MV-4-11 (cell line): Measurements from ENCODE around the gene FOXA3.
A peak's percentile ranks its signal among the peaks of the same experiment; 100 is the strongest.
"Not testable (repeated sequence)": the region's sequence is repeated elsewhere in the genome, so short reads cannot be mapped to it uniquely, and the experiment has no call there.

Source experiments
- DNase-seq: peaks from one replicate; lab custom pipeline; 2025; lab: John Stamatoyannopoulos, UW

Gene FOXA3

DNA sequence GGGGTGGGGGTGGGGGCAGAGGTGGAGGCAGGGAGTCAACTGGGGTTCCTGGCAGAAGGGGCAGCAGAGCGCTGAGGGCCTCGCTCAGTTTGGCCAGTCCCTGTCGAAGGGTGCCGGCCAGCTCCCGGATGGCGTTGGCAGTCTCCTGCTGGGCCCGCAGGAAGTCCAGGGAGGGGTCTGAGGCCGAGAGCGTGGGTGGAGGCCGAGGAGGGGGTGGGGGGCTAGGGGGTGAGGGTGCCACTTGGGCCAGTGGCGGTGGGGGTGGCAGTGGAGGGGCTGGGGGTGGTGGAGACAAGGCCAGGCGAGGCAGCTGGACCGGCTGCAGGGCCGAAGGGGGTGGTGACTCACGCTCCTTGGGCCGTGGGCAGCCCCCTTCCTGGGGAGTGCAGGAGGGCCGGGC lies 26.8 kb downstream of the FOXA3 start:
- DNase-seq: no peak

DNA sequence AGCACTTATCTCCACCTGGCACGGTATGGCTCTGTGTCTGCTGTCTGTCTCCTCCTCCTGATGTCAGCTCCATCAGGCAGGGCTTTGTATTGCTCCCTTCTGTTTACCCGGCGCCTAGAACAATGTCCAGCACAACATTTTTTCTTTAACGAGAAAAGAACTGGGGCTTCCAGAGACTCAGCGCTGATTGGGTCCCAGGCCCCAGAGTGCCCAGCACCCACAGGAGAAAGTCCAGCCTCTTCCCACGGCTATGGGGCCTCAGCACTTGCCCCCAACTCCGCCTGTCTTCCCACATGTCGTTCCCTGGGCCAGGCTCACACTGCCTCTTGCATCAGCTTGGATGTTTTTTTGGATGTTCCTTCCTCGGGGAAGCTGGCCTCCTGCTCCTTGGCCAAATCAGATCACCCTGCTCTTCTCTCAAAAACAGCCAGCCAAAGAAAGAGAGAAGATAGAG lies 31.4 kb downstream of the FOXA3 start:
- no peak for DNase-seq

DNA sequence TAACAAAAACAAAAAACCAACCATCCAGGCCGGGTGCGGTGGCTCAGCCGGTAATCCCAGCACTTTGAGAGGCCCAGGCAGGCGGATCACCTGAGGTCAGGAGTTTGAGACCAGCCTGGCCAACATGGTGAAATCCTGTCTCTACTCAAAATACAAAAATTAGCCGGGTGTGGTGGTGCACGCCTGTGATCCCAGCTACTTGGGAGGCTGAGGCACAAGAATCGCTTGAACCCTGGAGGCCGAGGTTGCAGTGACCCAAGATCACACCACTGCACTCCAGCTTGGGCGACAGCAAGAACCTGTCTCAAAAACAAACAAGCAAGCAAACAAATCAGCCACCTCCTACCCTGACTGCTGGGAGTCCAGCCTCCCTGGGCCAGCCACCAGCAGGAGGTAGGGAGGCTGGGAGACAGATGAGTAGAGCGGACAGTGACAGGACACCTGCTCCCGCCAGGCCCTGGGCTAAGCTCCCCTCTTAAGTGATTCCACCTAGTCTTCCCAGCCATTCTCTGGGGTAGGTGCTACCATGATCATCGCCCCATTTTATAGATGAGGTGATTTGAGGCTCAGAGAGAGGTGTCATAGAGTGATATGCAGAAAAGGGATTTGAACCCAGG lies 32.0 kb downstream of the FOXA3 start:
- not testable (repeated sequence) for DNase-seq

DNA sequence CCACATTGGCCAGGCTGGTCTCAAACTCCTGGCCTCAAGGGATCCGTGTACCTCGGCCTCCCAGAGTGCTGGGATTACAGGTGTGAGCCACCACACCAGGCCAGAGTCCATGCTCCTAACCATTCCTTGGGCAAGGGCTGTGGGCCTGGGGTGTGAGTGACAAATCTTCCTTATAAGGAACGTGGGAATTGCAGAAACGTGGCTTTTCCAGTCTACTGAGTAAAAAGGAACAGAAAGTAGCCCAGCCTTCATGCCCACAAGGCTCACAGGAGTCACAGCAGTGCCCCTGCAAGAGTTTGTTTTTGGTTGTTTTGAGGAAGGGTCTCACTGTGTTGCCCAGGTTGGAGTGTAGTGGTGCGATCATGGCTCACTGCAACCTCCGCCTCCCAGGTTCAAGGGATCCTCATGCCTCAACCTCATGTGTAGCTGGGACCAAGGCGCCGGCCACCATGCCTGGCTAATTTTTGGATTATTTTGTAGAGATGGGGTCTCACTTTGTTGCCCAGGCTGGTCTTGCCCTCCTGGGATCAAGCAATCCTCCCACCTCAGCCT lies 33.2 kb downstream of the FOXA3 start:
- DNase-seq: peak; percentile 72

DNA sequence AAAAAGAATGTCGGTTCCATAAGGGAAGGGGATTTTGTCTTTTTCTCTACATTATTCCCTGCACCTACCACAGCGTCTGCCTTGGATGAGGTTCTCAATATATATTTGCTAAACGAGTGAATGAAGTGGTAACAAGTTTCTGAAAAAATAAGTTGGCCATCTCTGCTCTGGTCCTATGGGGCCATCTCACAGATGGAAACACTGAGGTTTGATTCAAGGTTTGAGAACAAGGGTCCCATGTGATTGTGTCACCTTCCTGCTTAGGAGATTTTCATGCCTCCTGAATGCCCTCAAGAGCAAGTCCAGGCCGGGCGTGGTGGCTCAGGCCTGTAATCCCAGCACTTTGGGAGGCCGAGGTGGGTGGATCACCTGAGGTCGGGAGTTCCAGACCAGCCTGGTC lies 35.1 kb downstream of the FOXA3 start:
- DNase-seq: no peak

DNA sequence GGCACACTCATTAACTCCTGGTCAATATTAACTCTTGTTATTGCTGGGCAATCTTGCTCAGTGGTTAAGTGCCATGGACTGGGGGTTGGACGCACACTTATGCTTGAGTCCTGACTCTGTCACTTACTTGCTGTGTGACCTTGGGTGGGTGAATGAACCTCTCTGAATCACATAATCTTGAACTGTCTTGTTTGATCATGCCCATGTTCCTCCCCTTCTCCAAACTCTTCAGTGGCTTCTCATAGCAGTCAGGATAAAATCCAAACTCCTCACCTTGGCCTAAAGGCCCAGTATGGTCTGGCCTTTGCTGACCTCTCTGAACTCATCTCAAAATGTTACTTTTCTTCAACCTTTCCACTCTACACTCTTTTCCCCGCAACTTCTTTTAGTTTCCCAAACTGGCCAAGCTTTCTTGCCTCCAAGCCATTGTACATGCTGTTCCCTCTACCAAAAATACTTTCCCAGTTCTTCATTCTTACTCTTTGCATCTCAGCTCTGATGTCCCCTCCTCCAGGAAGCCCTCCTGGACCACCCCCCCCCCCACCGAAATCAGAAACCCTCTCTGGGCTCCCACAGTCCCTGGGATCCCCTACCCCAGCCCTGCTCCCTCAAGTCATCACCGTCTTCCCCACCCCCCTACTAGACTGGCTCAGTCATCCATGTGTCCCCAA lies 35.9 kb downstream of the FOXA3 start:
- DNase-seq: no peak

DNA sequence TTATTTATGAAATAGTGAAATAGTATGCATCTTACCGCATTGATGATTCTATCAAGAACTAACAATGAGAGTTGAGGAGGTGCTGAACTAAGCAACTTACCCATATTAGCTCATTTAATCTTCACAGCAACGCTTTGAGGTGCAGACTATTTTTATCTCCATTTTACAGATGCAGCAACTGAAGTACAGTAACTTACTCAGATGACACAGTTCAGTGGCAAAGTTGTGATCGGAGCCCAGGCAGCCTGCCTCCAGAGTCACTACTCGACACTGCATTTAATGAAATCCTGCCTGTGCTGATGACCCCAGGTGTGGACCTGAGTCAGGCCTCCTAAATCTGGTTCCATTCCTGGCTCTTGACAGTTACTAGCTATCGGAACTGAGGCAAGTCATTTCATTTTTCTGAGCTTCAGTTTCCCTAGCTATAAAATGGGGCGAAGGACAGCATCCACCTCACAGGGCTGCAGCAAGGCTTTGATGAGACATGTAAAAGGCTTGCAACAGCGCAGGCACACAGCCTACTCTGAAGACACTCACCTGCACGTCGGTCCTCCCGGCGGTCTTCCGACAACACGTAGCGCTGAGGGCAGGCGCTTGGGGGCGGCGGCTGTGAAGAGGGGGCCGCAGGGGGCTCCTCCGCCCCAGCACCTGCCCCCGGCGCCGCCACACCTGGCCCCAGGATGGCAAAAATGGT lies 36.8 kb downstream of the FOXA3 start:
- no peak for DNase-seq

DNA sequence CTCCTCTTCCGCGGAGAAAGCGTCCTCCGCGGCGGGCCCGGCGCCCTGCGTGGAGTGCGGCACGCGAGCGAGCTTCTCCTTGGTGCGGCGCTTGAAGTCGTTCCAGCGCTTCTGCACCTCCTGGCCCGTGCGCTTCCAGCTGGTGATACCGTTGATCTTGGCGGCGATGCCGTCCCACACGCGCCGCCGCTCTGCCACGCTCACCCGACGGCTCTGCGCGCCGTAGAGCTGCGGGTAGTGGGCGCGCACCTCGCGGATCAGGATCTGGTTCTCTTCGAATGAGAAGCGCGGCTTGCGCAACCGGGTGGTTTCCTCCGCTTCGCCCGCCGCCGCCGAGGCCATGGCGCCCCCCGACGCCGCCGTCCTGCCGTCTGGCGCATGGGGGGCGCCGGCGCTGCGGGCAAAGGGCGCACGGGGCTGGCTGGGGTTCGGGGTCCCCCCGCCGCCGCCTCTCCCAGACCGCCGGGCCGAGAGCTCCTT lies 37.3 kb downstream of the FOXA3 start:
- peak; percentile 74 for DNase-seq

DNA sequence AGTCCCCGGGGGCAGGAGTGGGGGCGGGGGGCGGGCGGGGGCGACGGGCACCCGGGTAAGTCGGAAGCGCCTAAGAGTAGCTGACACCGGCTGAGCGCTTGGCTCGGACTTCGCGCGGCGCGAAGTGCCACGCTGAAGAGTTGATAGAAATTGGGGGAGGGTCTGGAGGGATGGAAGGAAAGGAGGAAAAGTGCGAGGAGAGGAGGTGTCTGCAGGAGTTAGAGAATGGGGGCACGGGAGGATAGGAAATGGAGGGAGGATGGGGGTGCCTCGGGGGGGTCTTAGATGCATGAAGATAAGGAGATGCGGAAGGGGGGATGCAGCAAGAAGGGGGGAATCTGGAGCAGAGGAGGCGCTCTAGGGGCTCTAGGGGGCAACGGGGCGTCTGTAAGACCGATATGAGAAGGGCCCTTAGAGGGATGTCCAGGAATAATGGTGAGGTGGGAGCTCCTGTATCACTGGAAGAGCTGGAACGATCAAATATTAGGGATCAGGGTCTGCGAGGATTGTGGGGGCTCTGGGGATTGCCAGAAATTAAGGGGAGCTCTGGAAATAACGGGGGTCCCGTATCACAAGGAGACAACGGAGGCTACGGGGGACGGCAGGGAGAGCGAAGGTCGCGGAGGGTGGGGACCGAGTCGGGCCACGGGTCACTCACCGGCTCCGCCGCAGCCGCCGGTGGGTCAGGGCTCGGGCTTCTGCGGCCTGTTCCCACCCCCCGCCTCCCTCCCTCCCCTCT lies 38.0 kb downstream of the FOXA3 start, which contains the start of gene MYPOP:
TSS of gene MYPOP (minus strand) at position 702 of the 739 bp plus-strand sequence. CDS start 840 bp downstream, outside the sequence.
- peak; percentile 41 for DNase-seq

DNA sequence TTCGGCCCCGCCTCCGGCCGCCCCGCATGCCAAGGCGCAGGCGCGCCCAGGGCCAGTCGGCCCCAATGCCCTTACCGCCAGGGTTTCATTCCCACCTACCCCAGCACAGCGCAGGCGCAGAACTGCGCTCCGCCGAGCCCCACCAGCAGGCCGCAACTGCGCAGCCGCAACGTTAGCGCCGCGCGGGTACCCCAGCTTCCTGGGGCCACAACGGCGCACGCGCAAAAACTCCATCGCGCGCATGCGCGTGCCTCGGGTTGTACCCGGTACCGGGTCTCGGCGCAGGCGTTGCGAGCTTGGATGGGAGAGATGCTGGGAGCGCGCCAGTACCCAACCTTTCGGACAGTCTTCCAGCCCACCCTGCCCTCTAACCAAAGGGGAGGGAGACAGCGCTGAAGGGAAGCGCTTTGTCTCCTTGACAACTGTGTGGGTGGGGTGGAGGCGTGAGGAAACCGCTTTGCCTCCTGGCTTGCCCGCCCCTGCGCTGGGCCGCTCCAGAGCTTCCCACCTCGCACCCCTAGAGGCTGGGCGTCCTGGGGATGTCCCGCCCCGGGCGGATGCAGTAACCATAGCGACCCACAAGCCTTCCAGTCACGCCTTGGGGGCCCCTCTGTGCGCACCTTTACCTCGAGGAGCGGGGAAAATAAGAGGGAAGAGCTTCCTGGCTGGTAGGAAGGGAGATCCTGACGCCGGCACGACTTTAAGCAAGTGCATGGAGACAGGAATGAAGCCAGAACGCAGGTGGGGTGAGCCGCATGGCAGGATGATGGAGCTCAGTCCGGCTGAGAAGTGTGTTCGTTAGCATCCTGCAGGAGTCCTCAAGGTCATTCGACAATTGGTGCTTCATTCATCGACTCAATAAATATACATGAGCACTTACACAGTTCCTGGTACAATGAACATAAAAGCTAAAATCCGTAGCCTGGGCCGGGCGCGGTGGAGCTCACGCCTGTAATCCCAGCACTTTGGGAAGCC lies 38.8 kb downstream of the FOXA3 start:
- peak; percentile 98 for DNase-seq

DNA sequence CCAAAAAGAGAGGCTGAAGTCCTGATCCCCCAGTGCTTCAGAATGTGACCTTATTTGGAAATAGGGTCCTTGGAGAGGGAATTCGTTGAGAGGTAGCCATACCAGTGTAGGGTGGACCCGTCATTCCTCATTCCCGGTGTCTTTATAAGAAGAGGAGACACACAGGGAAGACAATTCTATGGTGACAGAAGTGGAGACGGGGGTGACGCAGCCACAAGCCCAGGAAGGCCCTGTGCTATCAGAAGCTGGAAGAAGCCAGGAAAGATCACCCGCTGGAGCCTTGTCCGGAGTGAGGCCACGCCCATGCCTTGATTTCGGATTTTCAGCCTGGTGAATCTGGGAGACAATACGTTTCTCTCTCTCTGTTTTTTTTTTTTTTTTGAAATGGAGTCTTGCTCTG lies 40.9 kb downstream of the FOXA3 start:
- no peak for DNase-seq

DNA sequence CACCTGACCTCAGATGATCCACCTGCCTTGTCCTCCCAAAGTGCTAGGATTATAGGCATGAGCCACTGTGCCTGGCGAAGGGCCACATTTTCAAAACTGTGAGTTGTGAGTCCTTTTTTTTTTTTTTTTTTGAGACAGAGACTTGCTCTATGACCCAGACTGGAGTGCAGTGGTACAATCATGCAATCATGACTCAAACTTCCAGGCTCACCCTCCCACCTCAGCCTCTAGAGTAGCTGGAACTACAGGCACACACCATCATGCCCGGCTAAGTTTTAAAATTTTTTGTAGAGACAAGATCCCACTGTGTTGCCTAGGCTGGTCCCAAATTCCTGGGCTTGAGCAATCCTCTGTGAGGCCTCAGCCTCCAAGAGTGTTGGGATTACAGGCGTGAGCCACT lies 42.1 kb downstream of the FOXA3 start:
- no peak for DNase-seq

DNA sequence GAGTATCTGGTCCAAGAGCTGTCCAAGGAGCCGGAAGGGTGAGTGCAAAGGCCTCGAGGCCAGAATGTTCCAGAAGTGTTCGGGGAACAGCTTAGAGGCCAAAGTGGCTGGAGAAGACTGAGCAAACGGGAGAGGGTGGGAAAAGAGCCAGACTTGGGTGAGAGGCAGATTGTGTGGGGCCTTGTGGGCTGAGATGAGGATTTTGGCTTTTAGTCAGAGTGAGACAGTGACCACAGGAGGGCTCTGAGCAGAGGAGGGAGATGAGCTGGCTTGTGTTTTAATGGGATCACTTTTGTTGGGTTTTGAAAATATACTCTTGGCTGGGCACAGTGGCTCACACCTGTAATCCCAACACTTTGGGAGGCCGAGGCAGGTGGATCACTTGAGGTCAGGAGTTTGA lies 44.8 kb downstream of the FOXA3 start:
- no peak for DNase-seq

DNA sequence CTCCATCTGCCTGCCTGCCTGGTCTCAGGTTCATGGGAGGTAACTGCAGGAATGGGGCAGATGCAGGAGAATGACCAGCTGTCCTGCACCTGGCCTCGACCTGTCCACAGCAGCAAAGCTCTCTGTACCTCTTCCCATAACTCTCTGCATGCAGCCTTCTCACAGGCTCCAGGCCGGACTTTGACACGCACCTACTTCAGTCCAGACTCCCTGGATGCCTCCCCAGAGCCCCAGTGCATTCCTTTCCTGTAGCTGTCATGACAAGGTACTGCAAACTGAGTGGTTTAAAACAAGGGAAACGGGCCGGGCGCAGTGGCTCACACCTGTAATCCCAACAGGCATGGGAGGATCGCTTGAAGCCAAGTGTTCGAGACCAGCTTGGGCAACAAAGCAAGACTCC lies 47.2 kb downstream of the FOXA3 start:
- no peak for DNase-seq

DNA sequence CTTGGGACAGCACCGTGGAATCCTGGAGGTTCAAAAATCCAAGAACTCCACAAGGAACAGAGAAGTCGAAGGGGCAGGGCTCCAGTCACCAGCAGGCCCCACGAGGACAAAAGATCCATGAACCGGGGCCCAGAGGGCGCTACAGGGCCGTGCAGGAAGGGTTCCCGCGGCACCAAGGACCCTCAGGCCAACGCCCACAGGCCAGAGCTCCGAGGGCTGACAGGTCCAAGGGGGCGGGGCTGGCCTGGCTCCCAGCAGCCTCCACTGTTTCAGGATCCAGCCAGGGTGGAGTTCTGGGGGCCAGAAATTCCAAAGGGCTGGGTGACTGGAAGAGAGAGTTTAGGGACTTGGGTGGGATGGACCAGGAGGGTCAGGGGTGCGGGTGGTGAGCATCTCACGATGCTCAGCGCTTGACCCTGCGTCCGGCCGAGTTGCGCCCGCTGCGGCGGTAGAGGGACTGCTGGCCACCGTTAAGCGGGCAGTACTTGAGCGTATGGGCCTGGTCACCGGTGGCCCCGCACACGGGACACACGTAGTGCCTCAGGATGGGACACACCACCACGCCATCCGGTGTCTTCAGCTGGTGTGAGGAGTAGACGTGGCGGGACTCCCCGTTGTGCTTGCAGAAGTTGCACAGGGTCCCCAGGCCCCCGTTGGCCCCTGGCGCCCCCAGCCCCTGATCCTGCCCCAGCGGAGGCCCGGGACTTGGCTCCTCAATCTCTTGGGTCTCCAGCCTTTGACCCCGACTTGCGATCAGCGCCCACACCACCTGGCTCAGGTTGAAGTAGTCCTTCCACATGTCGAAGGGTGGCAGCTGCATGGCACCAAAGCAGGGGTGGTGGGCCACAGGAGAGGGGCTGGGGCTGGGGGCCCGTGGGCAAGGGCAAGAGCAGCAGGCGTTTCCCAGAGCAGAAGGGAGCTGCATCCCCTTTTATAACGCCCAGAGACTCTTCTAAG lies 50.0 kb downstream of the FOXA3 start, which contains the start of gene NANOS2:
TSS of gene NANOS2 (minus strand) at position 905 of the 957 bp plus-strand sequence. CDS start at position 820, 85 bp downstream.
- DNase-seq: no peak

DNA sequence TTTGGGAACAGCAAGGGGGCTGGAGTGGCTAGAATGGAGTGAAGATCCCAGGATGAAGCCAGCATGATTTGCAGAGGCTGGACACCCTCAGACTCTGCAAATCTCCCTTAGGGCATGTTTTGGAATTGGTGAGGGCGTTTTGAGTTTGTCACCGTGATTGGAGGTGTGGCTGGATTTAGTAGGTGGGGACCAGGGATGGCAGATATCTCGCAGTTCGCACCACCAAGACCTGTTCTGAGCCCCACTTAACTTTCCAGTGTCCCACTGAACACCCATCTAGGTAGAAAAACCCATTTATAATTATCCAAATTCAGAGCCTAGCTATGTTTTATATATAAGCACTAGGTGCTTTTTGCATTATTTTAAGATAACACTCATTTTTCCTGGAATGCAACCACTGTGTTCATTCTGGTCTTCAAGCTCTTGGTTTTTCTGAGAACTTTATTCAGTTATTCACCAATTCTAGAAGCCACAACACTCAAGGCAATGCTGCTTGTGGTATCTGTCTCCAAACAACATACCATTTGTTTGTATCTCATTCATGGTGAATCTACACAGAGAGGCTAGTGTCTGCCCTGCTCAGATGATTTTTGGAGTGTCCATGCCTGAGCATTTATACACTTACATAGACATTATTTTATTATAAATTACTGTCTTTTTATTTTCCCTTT lies 53.4 kb downstream of the FOXA3 start:
- peak; percentile 30 for DNase-seq

DNA sequence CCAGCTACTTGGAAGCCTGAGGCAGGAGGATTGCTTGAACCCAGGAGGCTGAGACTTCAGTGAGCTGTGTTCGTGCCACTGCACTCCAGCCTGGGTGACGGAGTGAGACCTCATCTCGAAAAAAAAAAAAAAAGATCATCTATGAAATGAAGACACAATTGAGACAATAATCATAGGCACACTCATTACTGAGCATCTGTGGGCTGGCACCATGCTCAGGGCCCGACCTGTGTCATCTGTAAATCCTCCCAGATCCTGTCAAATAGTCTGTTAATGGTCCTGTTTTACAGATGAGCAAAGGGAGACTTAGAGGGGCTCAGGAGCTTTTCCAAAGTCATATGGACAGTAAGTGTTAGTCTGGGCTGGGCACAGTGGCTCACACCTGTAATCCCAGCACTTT lies 54.6 kb downstream of the FOXA3 start:
- DNase-seq: no peak

DNA sequence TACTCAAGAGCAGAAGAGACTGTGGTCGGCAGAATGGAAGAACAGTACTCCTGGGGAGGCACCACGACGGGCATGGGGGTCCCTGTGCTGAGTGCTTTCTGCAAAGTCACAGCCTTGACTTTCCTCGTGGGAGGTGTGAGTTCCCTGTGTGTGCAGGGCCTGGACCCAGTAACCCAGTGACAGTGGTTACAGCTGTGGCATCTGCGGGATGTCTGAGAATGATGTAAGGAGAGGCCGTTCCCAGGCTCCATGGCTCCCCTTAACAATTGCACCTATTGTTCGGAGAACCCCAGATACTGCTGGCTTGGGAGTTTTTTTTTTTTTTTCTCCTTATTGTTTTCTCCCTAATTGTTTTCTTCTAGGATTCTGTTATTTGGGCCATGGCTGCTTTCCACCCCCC lies 55.6 kb downstream of the FOXA3 start:
- DNase-seq: peak; percentile 26

DNA sequence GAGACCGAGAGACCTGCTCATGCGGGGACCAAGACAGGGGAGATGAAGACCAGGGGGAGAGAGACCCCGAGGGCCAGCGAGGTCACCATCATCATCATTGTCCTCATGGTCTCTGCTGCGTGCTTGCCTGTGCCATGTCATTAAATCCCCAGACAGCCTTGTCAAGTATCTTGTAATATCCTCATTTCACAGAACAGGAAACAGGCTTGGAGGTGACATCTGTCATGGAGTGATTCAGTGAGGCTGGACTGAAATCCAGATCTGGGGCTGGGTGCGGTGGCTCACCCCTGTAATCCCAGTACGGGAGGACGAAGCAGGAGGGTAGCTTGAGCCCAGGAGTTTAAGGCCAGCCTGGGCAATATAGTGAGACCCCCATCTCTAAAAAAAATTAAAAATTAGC lies 56.3 kb downstream of the FOXA3 start:
- DNase-seq: peak; percentile 70
